Pons (tissue), 1 donor: Measurements from ENCODE around the gene ANKHD1.
"Not testable (repeated sequence)": the region's sequence is repeated elsewhere in the genome, so short reads cannot be mapped to it uniquely, and the experiment has no call there.

Experiments
- DNase-seq: peaks from one replicate; pipeline ENCODE4 v3.0.0-alpha.2; 2016; ENCODE audit warnings: low spot score

ANKHD1 gene

GRCh38 chr5:140427726-140428125 lies 26.1 kb downstream of the ANKHD1 start:
- DNase-seq = not testable (repeated sequence)

- DNase-seq = no peak
These were observed 28.1 kb downstream of the ANKHD1 start for GRCh38 chr5:140429724-140430123.

GRCh38 chr5:140432212-140432611 lies 30.6 kb downstream of the ANKHD1 start:
- no peak for DNase-seq

- no peak for DNase-seq
These were observed 31.3 kb downstream of the ANKHD1 start for GRCh38 chr5:140432916-140433315.

GRCh38 chr5:140457368-140457767 lies 55.7 kb downstream of the ANKHD1 start:
- DNase-seq = not testable (repeated sequence)

GRCh38 chr5:140466981-140467742 lies 65.5 kb downstream of the ANKHD1 start:
- no peak for DNase-seq

- DNase-seq = no peak
These were observed 66.6 kb downstream of the ANKHD1 start for GRCh38 chr5:140468188-140468587.

- no peak for DNase-seq
These were observed 67.6 kb downstream of the ANKHD1 start for GRCh38 chr5:140469259-140469658.

GRCh38 chr5:140480310-140481014 lies 78.8 kb downstream of the ANKHD1 start:
- DNase-seq = no peak

- DNase-seq = no peak
These were observed 80.1 kb downstream of the ANKHD1 start for GRCh38 chr5:140481758-140482157.

- no peak for DNase-seq
These were observed 81.4 kb downstream of the ANKHD1 start for GRCh38 chr5:140483055-140483454.

GRCh38 chr5:140488141-140488540 lies 86.5 kb downstream of the ANKHD1 start:
- DNase-seq = not testable (repeated sequence)

GRCh38 chr5:140488914-140489313 lies 87.3 kb downstream of the ANKHD1 start:
- DNase-seq = no peak

- no peak for DNase-seq
These were observed 96.3 kb downstream of the ANKHD1 start for GRCh38 chr5:140497897-140498296.

GRCh38 chr5:140498591-140498990 lies 97.0 kb downstream of the ANKHD1 start:
- DNase-seq = no peak

- DNase-seq = no peak
These were observed 101.2 kb downstream of the ANKHD1 start for GRCh38 chr5:140502834-140503233.

- DNase-seq = no peak
These were observed 108.3 kb downstream of the ANKHD1 start for GRCh38 chr5:140509898-140510297.

GRCh38 chr5:140513124-140513523 lies 111.5 kb downstream of the ANKHD1 start:
- DNase-seq = no peak

- no peak for DNase-seq
These were observed 122.4 kb downstream of the ANKHD1 start for GRCh38 chr5:140524003-140524402.

- DNase-seq = no peak
These were observed 138.6 kb downstream of the ANKHD1 start for GRCh38 chr5:140540227-140540626.

GRCh38 chr5:140542972-140543371 lies 141.3 kb downstream of the ANKHD1 start:
- no peak for DNase-seq

GRCh38 chr5:140544986-140545385 lies 143.4 kb downstream of the ANKHD1 start:
- no peak for DNase-seq

GRCh38 chr5:140545606-140546005 lies 144.0 kb downstream of the ANKHD1 start:
- no peak for DNase-seq
